Measurements from ENCODE around the gene FXYD5.
"Not testable (repeated sequence)": the region's sequence is repeated elsewhere in the genome, so short reads cannot be mapped to it uniquely, and the experiment has no call there.

Gene FXYD5

DNA sequence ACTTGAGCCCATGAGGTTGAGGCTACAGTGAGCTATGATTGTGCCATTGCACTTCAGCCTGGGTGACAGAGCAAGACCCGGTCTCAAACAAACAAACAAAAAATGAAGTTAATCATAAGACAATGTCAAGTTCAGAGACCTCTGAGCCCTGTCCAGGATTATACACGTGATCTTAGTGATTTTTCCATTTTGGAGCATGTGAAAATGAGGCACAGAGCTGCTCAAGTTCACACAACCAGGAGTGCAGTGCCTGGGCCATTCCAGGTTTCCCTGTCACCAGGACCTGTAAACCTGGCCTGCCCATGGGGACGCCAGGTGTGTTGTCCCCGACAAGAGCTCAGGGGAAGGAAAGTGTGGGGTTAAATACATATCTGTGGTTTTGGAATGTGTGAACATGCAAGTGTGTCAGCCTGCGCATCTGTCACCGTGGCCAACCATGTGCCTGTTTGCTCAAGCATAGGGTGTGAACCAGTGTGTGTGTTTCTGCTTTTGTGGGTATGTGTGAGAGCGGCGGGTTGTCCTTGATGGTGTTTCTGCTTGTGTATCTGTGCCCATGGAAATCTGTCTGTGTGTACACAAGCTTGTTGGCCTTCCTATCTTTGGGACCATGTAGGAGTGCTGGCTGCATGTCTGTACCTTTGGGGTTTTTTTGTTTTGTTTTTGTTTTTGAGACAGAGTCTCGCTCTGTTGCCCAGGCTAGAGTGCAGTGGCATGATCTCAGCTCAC lies 17.4 kb upstream of the FXYD5 start:
- FAIRE-seq: no peak

GRCh38 chr19:35138305-35138892 lies 16.1 kb upstream of the FXYD5 start, which contains the start of gene FXYD1:
Gene FXYD1, plus strand, starts transcription at chr19:35138824. Its CDS starts 1,256 bp downstream, at chr19:35140080.
- DNase-seq (ENCODE audit: low spot score): no peak

More for the DNA sequence above, 17.4 kb upstream of the FXYD5 start:
- DNase-seq (ENCODE audit: low spot score): no peak

DNA sequence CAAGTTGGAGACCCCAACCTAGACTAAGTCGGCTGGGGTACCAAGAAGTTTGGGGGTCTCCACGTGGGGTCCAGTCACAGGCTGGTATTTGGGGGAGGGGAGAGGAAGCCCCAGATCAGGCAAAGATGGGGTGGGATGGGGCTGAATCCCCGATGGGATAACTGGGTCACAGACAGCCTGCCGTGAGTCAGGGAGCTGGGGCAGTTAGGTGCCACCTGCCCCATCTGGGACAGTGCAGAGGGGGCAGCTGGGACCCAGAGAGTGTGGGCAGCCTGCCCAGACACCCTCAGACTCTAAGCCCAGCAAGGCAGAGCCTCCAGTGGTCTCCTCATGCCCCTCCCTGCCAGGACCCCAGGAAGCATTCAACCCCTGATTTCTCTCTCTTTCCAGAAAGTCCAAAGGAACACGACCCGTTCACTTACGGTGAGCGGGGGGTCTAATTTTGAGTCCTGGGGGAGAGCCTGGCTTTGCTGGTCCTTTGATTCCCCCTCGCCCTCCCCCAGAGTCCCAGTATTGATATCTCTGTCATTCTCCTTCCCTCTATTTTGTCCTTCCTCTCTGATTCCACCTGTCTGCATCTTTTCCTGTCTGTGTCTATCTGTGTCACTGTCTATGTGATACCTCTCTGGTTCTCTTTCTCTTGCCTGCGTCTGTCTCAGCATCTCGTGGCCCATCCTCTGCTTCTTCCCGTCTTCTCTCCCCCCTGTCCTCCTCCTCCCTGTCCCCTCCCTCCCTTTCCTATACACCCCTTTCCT lies 14.2 kb upstream of the FXYD5 start:
- DNase-seq (ENCODE audit: low spot score) (no peak), FAIRE-seq (no peak)

More at GRCh38 chr19:35138305-35138892, 16.1 kb upstream of the FXYD5 start, which contains the start of gene FXYD1:
- no peak for FAIRE-seq

DNA sequence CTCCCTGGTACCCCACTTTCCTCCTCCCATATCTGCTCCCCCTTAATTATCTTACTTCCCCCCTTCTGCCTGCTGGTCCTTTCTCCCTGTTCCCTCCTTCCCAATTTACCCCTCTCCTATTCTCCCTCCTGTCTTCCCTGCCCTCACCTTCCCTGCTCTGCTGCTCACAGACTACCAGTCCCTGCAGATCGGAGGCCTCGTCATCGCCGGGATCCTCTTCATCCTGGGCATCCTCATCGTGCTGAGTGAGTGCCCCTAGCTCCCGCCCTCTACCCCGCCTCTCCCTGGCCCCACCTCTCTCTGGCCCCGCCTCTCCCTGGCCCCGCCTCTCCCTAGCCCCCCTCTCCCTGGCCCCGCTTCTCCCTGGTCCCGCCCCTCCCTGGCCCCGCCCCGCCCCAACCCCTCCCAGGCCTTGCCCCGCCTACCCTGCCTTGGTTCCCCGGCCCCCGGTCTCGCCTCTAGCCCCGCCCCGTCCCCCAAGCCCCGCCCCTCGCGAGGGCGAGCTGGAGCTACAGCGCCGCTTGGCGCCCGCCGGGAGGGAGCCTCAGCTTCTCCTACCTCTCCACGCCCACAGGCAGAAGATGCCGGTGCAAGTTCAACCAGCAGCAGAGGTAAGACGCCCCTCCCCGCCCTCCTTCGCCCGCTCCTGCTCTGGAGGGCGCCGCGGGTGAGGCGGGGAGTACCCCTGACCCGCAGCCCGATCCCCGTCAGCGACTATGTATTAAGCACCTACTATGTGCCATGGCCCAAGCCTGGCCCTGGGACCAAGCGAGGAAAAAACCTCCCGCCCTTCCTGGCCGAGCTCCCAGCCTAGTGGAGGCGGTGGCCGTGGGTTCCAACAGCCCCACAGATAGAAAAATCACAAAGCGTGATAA lies 13.3 kb upstream of the FXYD5 start:
- DNase-seq (ENCODE audit: low spot score) (peak; percentile 71), FAIRE-seq (no peak)

DNA sequence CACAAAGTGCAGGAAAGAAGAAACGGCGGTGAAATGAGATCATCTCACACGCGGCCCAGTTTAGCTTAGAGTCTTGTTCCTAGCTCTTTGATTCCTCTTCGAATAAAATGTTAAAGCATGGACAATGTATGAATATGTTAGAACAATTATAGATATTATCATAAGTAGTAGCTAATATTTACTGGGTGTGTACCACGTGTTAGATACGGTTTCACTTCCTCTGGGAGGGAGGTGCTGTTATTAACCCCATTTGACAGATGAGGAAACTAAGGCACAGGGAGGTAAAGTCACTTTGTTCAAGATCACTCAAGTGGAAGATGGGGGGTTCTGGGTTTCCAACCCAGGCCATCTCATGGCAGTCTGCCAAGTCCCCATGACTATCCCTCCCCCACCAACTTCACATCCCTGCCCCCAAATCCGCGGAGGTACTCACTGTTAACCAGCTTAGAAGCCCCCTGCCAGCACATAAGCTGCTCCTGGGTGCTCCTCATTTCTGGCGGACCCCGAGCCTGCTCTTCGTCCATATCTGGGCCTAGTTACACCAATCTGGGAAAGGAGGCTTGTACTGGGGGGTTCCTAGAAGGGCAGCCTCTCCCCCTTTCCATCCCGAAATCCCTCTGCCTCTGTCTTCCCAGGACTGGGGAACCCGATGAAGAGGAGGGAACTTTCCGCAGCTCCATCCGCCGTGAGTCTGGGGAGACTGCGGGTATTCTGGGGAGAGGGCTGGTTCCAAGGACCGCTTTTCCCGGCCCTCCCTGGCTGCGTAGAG lies 12.5 kb upstream of the FXYD5 start:
- DNase-seq (ENCODE audit: low spot score) (no peak), FAIRE-seq (no peak)

GRCh38 chr19:35142606-35143230 lies 11.8 kb upstream of the FXYD5 start:
- DNase-seq (ENCODE audit: low spot score): no peak
- no peak for FAIRE-seq

GRCh38 chr19:35143231-35143715 lies 11.3 kb upstream of the FXYD5 start, which contains the start of gene FXYD7:
Gene FXYD7, plus strand, starts transcription at chr19:35143255. Its CDS starts 79 bp downstream, at chr19:35143334.
- FAIRE-seq (no peak), DNase-seq (ENCODE audit: low spot score) (no peak)

DNA sequence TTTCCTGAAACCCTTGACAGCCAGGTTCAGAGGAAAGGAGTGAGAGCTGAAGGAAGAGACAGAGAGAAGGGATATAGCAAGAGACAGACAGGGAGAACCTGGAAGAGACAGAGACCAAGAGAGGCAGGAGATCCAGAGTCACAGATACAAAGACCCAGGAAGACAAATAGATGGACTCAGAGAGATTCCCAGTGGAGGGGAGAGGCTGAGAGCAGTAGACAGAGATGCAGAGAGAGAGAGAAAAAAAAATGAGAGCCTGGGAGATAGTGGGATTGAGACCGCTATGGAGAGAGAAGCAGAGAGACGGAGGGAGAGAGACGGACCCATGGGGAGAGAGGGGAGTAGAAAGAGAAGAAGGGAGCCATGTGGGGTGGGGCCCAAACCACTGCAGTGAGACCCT lies 10.7 kb upstream of the FXYD5 start:
- DNase-seq (ENCODE audit: low spot score) (no peak), FAIRE-seq (no peak)

- FAIRE-seq: no peak
- no peak for DNase-seq (ENCODE audit: low spot score)
Observed at GRCh38 chr19:35144259-35144599, 10.3 kb upstream of the FXYD5 start.

- DNase-seq (ENCODE audit: low spot score) (peak; percentile 71), FAIRE-seq (no peak)
Observed at GRCh38 chr19:35144600-35145436, 9.7 kb upstream of the FXYD5 start.

DNA sequence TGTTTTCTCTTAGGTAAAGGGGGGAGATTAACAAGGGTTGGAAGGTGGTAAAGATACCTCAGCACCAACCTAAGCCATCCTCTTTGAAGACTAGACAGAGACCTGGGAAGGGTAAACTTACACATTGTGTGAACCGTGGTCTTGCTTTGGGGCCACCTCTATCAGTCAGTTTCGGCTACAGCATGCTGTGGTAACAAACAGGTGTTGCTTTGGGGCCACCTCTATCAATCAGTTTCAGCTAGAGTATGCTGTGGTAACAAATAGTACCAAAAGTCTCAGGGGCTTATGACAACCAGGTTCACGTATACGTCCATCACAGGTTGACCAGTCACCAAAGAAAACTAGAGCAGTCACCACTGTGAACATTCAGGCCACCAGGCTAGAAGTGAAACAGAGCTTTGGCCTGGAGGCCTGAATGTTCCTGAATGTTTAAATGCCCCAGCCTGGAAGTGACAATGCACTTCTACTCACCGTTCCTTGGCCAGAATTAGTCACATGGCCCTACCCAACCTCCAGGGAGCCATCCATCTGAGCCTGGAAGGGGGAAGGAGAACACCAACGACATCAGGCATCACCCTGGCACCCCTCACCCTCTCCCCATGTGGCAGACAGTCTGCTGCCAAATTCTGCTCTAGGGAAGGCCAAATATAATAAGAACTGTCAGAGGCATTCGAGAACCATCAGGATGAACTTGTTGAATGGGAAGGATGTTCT lies 7.6 kb upstream of the FXYD5 start:
- DNase-seq (ENCODE audit: low spot score) (no peak), FAIRE-seq (no peak)

DNA sequence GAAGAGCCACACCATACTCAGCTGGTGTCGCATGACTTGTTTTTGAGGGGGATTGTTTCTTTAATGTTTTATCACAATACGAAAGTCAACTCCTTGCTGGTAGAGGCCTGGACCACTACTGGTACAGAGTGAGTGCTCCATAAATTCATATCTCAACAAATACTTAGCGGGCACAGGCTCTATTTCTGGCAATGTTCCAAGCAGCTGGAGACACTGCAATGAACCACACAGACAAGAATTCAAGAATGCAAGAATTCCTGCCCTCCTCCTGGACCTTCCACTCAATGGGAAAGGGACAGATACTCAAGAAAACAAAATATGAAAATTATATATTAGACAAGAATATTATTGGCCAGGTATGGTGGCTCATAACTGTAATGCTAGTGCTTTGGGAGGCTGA lies 5.1 kb upstream of the FXYD5 start:
- FAIRE-seq (no peak), DNase-seq (ENCODE audit: low spot score) (no peak)

GRCh38 chr19:35150445-35150844 lies 4.1 kb upstream of the FXYD5 start:
- FAIRE-seq (no peak), DNase-seq (ENCODE audit: low spot score) (no peak)

DNA sequence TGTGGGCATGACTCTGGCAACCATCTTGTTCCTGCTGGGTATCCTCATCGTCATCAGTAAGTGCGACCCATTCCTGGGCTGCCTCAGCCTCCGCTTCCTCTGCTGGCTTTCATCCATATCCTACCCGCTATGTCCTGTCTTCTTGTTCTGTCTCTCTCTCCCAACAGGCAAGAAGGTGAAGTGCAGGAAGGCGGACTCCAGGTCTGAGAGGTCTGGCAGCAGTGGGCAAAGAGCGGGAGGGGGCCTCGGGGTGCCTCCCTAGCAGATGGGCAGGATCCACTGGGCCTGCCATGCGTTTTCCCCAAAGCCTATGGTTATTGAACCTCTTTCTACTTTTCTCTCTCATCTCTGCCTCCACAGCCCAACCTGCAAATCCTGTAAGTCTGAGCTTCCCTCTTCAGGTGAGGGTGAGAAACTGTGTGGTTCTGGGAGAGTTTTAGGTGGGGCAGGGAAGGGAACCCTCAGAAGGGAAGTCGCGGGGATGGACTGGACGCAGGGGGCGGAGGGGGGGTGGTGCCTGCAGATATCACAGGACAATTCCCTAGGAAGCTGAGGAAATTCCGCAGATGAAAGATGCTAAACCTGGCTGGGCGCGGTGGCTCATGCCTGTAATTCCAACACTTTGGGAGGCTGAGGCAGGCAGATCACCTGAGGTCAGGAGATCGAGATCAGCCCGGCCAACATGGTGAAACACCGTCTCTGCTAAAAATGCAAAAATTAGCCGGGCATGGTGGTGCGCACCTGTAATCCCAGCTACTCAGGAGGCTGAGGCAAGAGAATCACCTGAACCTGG lies 3.1 kb upstream of the FXYD5 start:
- DNase-seq (ENCODE audit: low spot score) (no peak), FAIRE-seq (no peak)

DNA sequence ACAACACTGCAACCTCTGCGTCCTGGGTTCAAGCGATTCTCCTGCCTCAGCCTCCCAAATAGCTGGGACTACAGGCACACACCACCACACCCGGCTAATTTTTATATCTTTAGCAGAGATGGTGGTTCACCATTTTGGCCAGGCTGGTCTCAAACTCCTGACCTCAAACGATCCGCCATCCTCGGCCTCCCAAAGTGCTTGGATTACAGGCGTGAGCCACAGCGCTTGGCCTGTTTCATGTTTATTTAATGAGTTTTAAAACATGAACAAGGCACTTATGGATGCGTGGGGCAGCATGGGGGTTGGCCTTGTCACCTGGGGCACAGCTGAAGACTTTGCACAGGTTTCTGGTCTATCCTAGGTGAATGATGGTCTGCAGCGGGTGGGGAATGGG lies 1.4 kb upstream of the FXYD5 start:
- FAIRE-seq; DNase-seq (ENCODE audit: low spot score): not testable (repeated sequence)

- FAIRE-seq: no peak
- no peak for DNase-seq (ENCODE audit: low spot score)
Observed at GRCh38 chr19:35153701-35154524, 622 bp upstream of the FXYD5 start.

- DNase-seq (ENCODE audit: low spot score) (no peak), FAIRE-seq (no peak)
Observed at GRCh38 chr19:35155441-35155840, 906 bp downstream of the FXYD5 start.
